ENCODE results near the gene NPAS1. TPM values are rescaled to one million over a fixed set of nuclear protein-coding genes. Genes with fewer than 3 reads are reported as not detected.

NPAS1 gene
- total RNA-seq, 1 donor from 2014 or later: 0.99 TPM

DNA sequence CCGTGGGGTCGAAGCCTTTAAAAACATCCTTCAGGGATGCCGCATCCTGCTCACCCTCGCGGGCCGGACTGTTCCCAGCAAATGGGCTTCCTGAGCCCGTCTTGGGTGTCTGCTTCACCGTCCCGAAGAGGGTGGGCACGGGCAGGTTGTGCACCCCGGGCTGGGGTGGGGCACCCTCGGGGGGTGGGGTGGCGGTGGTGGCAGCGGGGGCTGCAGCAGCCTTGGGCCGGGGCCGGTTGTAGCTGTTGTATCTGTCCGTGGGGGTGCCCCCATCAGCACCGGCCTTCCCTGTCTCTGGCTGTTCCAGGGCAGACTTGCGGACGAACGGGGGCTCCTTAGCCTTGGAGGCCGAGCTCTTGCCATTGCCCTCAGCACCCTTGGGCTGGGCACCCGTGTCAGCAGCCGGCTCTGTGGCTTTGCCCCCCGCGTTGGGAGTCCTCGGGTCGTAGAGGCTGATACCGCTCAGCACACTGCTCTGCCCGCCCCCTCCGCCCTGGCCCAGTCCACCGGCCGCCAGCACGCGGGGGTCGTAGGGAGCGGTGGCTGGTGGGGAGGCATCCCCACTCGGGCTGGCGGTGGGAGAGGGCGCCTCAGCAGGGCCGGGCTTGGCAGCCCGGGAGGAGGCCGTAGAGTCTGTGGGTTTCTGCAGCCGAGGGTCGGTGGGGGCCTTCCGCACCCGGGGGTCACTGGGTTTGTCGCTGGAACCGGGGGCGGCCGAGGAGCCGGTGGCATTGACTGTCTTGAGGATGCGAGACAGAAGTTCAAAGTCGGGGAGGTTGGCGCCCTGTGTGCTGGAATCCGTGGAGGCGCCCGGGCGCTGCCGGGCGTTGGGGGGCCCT, 47.0 kb downstream of the NPAS1 start:
- peaks cover 22% of the 10 kb centered on the region for H3K36me3 Mint-ChIP-seq (ENCODE audit: unreplicated experiment)
- H3K4me3 Mint-ChIP-seq (ENCODE audit: unreplicated experiment): no peak overlapping the region

DNA sequence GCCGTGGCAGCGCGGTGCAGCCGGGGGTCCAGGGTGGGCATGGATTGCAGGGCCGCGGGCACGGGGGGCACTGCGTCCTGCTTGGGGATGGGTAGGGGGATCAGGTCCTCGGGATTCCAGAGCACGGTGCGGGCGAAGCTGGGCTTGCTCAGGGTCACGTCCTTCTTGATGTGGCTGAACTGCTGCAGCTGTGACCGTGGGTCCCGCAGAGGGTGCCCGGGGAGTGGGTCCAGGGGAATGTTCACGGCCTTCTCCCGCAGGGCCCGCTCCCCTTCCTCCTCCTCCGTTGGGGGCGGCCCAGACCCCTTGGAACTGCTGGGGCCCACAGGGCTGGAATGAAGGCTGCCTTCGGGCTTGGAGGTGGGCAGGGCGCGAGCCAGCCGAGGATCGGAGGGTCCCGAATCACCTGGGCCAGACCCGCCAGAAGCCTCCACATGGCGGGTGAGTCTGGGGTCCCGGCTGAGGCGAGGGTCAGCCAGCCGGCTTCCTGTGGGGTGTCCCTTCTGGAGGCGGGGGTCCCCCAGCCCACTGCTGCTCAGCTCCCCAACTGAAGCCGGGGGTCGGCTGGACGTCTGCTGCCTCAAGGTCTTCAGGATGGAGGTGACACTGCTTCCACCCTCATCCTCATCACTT, 47.7 kb downstream of the NPAS1 start:
- TF ChIP-seq, protein P1, sequence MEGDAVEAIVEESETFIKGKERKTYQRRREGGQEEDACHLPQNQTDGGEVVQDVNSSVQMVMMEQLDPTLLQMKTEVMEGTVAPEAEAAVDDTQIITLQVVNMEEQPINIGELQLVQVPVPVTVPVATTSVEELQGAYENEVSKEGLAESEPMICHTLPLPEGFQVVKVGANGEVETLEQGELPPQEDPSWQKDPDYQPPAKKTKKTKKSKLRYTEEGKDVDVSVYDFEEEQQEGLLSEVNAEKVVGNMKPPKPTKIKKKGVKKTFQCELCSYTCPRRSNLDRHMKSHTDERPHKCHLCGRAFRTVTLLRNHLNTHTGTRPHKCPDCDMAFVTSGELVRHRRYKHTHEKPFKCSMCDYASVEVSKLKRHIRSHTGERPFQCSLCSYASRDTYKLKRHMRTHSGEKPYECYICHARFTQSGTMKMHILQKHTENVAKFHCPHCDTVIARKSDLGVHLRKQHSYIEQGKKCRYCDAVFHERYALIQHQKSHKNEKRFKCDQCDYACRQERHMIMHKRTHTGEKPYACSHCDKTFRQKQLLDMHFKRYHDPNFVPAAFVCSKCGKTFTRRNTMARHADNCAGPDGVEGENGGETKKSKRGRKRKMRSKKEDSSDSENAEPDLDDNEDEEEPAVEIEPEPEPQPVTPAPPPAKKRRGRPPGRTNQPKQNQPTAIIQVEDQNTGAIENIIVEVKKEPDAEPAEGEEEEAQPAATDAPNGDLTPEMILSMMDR (IDR thresholded peaks at IDR 0.05): no peak
- Mint-ChIP-seq H3K27me3 (ENCODE audit: unreplicated experiment) (no peaks in the 10 kb centered on the region), H3K27ac (ENCODE audit: unreplicated experiment) (no peak overlapping the region), H3K4me3 (ENCODE audit: unreplicated experiment) (no peak overlapping the region), H3K36me3 (ENCODE audit: unreplicated experiment) (peaks cover 25% of the 10 kb centered on the region), H3K4me1 (ENCODE audit: unreplicated experiment) (no peaks in the 10 kb centered on the region), H3K9me3 (ENCODE audit: unreplicated experiment) (no peaks in the 10 kb centered on the region)
- DNase-seq (ENCODE audit: extremely low spot score, unreplicated experiment): no peak

More for the DNA sequence above, 47.0 kb downstream of the NPAS1 start:
- Mint-ChIP-seq H3K9me3 (ENCODE audit: unreplicated experiment) (no peaks in the 10 kb centered on the region), H3K27me3 (ENCODE audit: unreplicated experiment) (no peaks in the 10 kb centered on the region), H3K4me1 (ENCODE audit: unreplicated experiment) (no peaks in the 10 kb centered on the region), H3K27ac (ENCODE audit: unreplicated experiment) (no peak overlapping the region)
- DNase-seq (ENCODE audit: extremely low spot score, unreplicated experiment): no peak
- TF ChIP-seq, protein P1 (IDR thresholded peaks at IDR 0.05): no peak

DNA sequence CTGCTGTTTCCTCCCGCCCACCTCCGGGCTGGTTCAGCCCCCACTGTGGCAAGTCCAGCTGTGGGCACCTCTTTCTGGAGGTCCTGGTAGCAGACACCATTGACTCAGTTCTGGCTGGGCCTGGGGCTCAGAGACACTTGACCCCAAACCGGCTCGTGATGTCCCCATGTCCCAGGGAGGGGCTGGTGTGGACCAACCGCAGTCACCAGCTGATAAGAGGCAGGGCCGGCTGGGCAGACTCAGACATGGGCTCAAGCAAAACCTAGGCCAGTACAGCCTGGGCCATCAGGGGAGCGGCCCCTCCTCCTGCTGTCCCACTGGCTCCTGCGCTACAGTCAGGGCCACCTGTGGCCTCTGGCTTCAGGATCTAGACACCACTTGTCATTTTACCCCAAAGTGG, 48.6 kb downstream of the NPAS1 start:
- DNase-seq (ENCODE audit: extremely low spot score, unreplicated experiment): no peak
- Mint-ChIP-seq H3K36me3 (ENCODE audit: unreplicated experiment) (peaks cover 25% of the 10 kb centered on the region), H3K4me3 (ENCODE audit: unreplicated experiment) (no peak overlapping the region), H3K27me3 (ENCODE audit: unreplicated experiment) (no peaks in the 10 kb centered on the region), H3K4me1 (ENCODE audit: unreplicated experiment) (no peaks in the 10 kb centered on the region), H3K9me3 (ENCODE audit: unreplicated experiment) (no peaks in the 10 kb centered on the region), H3K27ac (ENCODE audit: unreplicated experiment) (no peak overlapping the region)
- TF ChIP-seq, protein P1 (IDR thresholded peaks at IDR 0.05): no peak

DNA sequence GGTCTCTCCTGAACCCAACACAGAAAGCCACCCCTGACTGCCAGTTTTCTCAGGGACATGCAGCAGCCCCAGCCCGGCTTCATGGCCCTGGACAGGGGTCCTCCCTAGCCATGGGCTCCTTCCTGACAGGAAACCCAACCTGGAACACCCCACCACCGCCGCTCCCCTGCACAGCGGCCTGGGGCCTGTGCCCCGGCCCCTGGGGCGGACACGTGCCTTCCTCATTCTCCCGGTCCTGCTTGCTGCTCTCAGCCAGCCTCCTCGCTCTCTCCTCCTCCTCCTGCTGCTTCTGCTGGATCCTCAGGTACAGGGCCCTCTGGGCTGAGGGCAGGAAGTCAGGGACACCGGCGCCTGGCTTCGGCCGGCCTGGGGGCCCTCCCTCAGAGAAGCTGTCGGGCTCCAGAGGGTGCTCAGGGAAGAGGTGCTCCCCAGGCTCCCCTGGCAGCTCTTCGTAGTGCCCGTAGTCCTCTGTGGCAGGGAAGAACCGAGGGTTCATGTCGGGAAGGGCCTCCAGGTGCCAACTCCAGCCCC, 49.3 kb downstream of the NPAS1 start:
- H3K4me3 Mint-ChIP-seq (ENCODE audit: unreplicated experiment): no peak overlapping the region

More for the DNA sequence above, 49.3 kb downstream of the NPAS1 start:
- H3K27me3 Mint-ChIP-seq (ENCODE audit: unreplicated experiment): no peaks in the 10 kb centered on the region
- H3K9me3 Mint-ChIP-seq (ENCODE audit: unreplicated experiment): no peaks in the 10 kb centered on the region
- no peak for DNase-seq (ENCODE audit: extremely low spot score, unreplicated experiment)
- peaks cover 25% of the 10 kb centered on the region for H3K36me3 Mint-ChIP-seq (ENCODE audit: unreplicated experiment)
- H3K4me1 Mint-ChIP-seq (ENCODE audit: unreplicated experiment): no peaks in the 10 kb centered on the region
- TF ChIP-seq, protein P1 (IDR thresholded peaks at IDR 0.05): no peak
- no peak overlapping the region for H3K27ac Mint-ChIP-seq (ENCODE audit: unreplicated experiment)
